Measurements from ENCODE around the gene MSI2. TPM values are rescaled to one million over a fixed set of nuclear protein-coding genes. Genes with fewer than 3 reads are reported as not detected.
"Not testable (repeated sequence)": the region's sequence is repeated elsewhere in the genome, so short reads cannot be mapped to it uniquely, and the experiment has no call there.

Gene MSI2
- total RNA-seq, 1 donor from 2014 or later: 8.3 TPM

DNA sequence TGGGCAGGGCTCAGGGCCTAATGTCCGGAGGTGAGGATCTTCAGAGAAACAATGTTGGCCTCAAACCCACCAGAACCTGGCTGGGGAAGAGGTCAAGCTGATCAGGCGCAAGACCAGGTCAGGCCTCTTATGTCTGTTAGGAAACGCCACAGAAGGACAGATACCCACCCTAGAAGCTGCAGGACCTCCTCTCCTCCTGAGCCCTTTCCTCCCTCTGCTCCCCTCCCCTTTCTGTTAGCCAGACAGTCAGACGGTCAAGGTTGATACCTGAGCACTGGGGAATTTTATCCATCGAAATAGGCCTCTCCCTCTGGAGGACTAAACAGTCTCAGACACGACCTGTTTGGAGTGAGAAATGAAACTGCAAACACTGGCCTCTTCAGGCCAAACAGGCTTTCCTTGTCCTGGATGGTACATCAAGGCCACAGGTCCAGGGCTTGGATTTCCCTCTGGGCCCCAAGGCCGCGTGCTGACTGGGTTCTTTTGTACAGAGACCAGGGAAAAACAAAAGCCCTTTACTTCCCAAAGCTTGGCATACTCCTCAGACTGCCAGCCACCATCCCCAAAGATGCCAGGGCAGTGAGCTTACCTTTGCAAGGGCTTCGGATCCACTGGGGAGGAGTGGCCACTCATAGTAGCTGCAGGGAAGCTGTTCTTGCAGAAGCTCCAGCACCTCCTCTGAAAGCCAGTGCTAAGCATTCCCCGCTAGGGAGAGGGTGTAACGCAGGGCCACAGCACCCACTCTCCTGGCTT, 353.0 kb downstream of the MSI2 start:
- DNase-seq (ENCODE audit: low read depth in 2 of 2): no peak

DNA sequence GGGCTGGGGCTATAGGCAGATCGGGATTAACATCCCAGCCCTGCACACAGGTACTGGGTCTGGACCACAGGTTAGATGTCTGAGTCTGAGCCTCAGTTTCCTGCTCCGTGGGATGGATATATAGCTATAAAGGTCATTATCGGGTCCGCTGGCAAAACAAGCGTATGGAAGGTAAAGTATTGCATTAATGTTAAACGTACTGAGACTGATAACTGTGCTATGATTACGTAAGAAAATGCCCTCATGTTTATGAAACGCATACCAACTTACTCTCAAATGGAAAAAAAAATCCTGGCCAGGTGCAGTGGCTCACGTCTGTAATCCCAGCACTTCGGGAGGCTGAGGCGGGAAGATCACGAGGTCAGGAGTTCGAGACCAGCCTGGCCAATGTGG, 353.6 kb downstream of the MSI2 start:
- DNase-seq (ENCODE audit: low read depth in 2 of 2): no peak

GRCh38 chr17:57612202-57613071, 356.1 kb downstream of the MSI2 start:
- DNase-seq (ENCODE audit: low read depth in 2 of 2): peak; percentile 56 to 83

GRCh38 chr17:57614742-57615141, 358.4 kb downstream of the MSI2 start:
- DNase-seq (ENCODE audit: low read depth in 2 of 2): no peak

DNA sequence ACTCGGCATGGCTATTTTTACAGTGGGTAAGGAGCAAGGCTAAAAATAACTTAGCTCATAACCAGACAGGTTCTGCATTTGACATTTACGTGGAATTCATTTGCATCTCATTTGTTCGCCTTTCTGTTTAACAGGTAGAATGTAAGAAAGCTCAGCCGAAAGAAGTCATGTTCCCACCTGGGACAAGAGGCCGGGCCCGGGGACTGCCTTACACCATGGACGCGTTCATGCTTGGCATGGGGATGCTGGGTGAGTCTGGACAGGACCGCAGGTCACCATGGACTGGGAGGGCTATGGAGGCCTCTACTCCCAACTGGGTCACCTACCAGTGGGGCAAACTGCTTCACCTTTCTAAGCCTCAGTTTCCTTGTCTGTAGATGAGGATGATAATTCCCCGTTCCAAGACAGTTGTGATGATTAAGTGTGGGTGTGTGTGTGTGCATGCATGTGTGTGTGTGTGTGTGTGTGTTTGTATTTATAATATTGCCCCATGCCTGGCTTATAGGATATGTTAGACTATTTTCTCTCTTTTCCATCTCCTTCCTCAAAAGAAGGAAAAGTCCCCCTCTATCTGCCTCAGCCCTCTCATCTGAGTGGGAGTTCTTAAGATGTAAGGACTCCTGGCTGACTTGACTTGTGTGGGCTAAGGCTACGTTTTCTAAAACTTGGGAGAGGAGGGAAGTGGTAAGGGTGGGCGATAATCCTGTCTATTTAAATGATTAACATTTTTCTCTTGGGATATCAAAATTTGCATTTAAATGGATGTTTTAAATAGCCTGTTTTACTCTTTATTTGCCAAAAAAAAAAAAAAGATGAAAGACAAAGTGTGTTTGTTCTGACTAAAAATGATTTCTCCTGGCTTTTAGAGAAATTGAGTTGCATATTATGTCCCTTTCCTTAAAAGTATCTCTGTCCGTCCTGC, 359.8 kb downstream of the MSI2 start:
- DNase-seq (ENCODE audit: low read depth in 2 of 2): no peak

GRCh38 chr17:57617218-57617617, 360.9 kb downstream of the MSI2 start:
- no peak for DNase-seq (ENCODE audit: low read depth in 2 of 2)

DNA sequence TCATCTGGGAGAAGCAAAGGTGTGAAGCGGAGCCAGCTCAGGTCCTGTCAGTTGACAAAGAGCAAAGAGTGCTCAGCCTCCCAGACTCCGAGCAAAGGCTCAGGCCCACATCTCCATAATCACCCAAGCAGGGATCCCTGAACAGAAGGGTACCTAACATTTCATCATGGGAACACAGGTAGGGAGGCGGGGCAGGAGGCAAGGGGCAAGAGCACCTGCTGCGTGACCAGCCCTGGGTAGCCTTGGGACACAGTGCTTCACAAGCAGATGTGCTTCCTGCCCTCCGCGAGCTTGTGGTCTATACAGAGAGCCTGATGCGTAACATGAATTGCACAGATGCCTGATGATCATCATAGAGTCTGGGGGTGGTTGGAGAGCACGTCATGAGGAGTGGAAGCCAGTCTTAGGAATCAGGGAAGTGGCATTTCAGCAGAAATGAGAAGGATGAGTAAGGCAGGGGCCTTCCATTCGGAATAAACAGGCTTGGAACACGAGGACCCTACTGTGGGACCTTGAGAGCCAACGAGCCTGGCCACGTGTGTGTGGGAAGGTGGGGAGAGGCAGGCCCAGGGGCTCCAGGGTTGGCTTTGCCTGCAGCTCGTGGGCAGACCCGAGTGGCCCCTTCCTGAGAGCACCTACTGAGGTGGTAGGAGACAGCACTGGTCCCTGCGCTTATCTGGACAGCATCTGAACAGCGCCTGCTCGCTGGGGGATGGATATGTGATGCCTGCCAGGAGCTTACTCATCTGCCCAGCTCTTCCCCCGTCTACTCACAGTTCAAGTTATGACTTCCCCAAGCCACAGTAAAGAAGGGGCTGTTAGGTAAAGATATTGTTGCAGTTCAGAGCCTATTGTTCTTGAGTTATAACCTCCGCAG, 363.0 kb downstream of the MSI2 start:
- DNase-seq (ENCODE audit: low read depth in 2 of 2): peak; percentile 11 to 74

DNA sequence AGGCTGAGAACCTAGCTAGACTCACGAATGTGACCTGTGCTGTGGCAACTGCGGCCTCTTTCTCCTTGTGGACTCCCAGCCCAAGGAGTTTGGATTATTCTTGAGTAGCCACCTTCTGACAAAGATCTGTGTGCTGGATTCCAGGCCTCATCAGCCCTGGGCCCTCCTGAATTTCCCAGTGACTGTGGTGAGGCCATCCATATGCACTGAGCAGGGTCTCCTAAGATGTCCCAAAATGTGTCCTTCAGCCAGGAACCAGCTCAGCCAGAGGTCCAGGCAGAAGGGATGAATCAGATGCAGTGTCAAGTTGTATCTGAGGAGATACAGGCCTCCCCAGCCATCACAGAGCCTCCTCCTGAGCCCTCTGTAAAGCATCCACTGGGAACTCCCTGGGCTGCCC, 364.3 kb downstream of the MSI2 start:
- no peak for DNase-seq (ENCODE audit: low read depth in 2 of 2)

GRCh38 chr17:57621791-57622190, 365.5 kb downstream of the MSI2 start:
- DNase-seq (ENCODE audit: low read depth in 2 of 2): not testable (repeated sequence)

DNA sequence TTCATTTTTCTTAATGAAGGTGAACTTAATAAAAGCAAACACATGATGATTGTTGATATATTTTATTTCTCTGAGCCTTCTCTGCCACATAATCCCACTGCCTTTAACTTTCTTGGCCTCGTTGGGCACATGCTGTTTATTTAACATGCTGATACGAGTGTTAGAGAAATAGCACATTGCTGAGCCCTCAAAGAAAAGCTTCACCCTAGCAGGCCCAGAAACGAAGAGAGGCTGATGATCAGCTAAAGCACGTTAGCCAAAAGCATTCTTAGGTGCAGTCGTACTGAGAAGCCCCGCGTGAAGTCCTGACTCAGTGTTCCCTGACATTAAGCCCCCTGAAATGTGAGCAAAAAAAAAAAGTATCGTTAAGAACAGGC, 366.0 kb downstream of the MSI2 start:
- no peak for DNase-seq (ENCODE audit: low read depth in 2 of 2)

DNA sequence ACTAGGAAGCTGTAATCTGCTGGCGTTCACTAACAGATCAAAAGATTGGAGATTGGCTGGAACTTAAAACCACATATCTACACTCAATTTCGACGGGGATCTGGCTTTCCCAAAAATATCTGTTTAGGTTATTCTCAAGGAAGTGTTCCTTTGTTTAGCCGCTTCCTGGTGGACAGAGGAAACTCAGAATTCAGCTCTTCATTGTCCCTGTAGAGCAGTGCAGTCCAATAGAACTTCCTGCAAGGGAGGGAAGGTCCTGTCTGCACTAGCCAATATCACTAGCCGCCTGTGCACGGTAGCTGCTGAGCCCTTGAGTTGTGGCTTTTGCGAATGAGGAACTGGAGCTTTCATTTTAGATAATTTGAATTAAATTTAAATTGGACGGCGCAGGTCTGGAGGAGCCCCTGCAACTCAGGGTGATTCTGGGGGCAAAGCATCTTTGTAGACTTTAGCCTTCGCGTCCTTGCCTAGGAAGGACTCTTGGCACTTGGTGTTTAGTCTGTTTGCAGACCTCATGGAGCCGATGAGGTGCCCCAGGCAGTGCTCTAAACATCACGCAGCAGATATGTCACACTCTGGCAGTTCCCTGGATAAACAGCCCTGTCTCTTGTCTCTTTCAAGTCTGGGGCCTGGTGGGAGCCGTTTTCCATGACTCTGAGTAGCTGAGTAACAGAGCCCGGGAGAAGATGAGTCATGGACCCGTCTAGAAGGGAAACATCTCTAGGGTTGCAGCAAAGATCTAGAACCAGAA, 366.5 kb downstream of the MSI2 start:
- peak; percentile 42 to 77 for DNase-seq (ENCODE audit: low read depth in 2 of 2)

DNA sequence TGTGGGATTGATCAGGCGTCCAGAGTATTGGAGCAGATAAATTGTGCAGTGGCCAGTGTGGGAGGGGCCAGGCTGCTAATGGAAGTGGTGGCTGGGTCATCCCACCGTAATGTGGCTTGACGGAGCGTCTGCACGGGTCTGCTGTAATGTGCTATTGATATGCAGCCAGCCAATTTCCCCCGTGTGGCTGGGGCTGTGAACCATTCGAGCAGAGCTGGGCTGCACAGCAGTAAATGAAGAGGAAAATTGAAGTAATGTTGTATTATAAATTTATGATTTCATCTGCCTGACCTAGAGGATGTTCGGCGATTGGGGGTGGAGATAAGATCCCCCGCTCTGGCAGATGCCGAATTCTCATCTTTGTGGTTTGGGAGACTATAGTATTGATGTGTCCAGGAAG, 367.3 kb downstream of the MSI2 start:
- no peak for DNase-seq (ENCODE audit: low read depth in 2 of 2)

DNA sequence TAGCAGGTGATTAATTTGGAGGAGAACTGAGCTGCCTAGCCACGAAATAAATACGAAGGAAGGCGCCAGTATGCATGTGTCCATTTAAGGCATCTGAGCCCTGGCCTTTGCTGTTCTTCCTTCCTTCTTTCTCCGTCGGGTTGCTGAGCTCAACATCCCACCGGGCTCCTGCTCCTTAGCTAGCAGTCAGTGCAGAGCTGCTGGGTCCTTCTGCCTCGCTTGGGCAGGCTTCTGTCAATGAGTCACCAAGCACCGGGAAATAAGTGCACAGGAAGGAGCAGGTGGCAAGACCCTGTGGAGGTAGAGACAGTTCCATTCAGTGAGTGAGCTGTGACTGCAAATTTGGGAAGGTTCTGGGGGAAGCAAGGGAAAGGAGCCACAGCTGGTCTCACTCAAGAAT, 368.1 kb downstream of the MSI2 start:
- peak in 1 of 2 donors; percentile 12 for DNase-seq (ENCODE audit: low read depth in 2 of 2)

DNA sequence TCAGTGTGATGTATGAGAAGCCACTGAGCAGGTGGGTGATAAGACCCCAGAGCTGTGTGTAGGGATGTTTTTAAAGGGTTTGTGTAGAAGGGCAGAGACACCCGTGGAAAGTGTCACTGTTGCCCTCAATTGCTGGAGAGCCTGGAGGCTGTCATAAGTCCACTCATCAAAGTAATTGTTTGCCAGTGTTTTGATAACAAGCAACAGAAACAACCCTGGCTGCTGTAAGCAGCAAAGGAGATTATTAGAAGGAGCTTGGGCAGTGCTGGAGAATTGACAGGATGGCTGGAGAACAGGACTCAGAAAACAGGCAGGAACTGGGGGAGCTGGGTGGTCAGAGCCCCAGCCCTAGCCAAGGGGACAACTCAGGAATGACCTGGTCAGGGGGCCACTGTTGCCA, 369.2 kb downstream of the MSI2 start:
- no peak for DNase-seq (ENCODE audit: low read depth in 2 of 2)

DNA sequence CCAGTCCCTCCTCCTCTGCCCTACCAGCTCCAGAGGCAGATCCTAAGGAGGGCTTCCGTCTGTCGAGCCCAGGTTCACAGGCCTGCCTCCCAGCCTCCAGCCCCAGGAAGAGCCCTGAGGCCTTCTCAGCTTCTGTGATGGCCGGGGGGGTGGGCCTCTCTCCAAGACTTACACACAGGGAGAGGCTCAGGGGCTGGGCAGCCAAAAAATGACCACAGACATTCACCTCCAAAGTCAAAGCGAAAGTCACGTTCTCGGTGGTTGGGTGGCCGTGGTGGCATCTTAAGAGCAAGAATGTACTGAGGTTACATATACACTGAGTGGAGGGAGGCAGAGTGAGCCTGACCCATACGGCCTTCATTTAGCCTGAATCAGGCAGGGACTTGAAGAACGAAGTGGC, 369.6 kb downstream of the MSI2 start:
- no peak for DNase-seq (ENCODE audit: low read depth in 2 of 2)

GRCh38 chr17:57626520-57627210, 370.3 kb downstream of the MSI2 start:
- DNase-seq (ENCODE audit: low read depth in 2 of 2): no peak

DNA sequence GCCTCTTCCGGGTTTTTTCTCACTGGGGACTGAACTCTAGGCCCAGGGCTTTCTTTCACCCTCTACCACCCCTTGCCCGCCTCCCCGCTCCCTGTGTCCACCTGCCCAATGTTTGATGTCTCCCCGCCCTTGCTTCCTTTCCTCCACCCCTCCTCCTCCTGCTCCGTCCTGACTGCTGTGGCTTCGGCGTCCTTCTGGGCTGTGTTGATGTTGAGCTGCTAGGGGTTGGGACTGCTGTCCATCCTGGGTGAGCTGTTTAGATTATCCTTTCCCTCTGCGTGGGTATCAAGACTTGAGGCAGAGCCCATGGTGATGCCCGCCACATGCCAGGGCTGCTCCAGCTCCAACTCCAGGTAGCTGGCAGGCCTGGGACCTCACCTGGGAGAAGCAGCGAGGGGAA, 371.3 kb downstream of the MSI2 start:
- no peak for DNase-seq (ENCODE audit: low read depth in 2 of 2)

DNA sequence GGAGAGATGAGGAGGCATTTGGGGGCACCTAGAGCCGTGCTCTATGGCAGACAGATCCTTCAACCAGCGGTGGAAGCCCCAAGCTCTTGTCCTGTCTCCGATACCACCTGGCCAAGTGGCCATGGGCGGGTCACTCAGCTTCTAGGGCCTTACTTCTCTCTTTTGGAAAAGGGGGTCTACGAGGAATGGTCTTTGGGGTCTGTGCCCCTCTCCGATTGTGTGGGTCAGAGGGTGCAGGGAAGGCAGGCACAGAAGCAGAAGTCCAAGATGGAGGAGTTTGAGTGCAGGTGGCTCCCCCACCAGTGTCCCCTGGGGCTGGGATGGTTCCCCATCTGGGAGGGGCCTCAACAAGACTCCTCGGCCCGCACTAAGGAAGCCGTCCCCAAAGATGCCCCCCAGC, 372.1 kb downstream of the MSI2 start:
- no peak for DNase-seq (ENCODE audit: low read depth in 2 of 2)

DNA sequence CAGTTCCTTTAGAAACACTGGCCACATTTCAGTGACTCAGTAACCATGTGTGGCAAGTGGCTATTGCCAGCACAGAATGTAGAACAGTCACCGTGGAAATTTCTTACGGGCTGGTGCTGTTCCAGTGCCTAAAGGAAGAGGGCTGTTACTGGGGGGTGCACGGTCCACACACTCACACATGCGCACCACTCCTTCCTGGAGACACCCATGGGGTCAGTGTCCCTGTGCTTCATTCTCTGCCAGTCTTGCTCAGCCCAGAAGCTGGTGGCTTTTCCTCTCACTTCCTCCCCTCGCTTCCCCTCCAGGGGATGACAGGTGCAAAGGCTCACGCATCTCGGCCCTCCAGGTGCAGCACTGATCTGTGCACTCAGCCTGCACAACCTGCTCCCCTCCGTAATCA, 373.1 kb downstream of the MSI2 start:
- DNase-seq (ENCODE audit: low read depth in 2 of 2): no peak

DNA sequence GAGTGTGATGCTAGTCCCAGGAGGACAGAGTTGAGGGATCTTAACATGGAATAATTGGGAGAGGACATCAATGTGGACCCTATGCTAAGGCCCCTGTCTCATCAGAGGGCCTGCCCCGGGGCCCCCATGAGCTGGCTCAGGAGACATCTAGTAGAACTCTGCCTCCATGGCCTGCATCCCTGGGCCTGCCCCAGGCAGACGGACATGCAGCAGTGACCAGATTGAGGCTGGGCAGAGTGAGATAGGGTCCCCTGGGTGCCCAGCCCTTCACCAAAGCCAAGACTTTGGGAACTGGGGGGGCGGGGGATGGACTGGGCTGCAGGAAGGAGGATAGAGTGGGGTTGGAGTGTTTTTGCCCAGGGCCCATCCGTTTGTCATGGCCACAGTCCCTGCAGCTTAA, 373.6 kb downstream of the MSI2 start:
- DNase-seq (ENCODE audit: low read depth in 2 of 2): no peak
